Memory B cell (primary cell): Measurements from ENCODE around the gene LUC7L2.

ENCODE experiments used
- ATAC-seq: fragments of 150-1000 bp; cut with Tn5 transposase; 2 replicates; pipeline ENCODE4 v1.10.0; 2021; ENCODE audit warnings: low read depth, mild to moderate bottlenecking, moderate library complexity
- DNase-seq, 2 donors: peaks; one replicate each; pipeline ENCODE4 v3.0.0; 2022; ENCODE audit warnings: low spot score in 2 of 2
- H3K27ac Mint-ChIP-seq: one replicate; pipeline ENCODE4 v1.8.0; 2022; ENCODE audit warnings: mild to moderate bottlenecking, moderate library complexity, mixed read lengths
- H3K27me3 Mint-ChIP-seq: one replicate; pipeline ENCODE4 v1.8.0; 2022; ENCODE audit warnings: mixed read lengths
- H3K36me3 Mint-ChIP-seq: one replicate; pipeline ENCODE4 v1.8.0; 2022; ENCODE audit warnings: mild to moderate bottlenecking, mixed read lengths
- H3K4me1 Mint-ChIP-seq: one replicate; pipeline ENCODE4 v1.8.0; 2022; ENCODE audit warnings: mixed read lengths
- H3K4me3 Mint-ChIP-seq: one replicate; pipeline ENCODE4 v1.8.0; 2022; ENCODE audit warnings: mild to moderate bottlenecking, moderate library complexity, mixed read lengths
- H3K9me3 Mint-ChIP-seq: one replicate; pipeline ENCODE4 v1.8.0; 2022; ENCODE audit warnings: mixed read lengths

The LUC7L2 gene

DNA sequence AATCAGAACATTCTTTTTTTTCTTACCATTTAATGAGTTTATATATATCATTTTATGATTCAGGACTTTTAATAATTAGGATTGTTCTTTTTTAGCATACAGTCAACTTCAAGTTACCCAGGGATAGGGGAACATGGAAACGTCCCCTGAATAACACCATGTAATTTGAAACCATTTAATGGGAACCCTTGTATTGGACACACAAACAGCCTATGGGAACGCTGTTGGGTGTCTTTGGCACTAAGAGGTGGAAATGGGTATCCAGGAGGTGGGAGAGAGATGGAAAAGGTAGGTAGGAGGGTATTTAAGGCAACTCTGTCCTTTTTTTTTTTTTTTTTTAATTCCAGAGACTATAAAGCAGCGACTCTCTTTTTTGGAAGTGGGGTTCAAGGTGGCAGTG is 2.6 kb downstream of the LUC7L2 start:
- Mint-ChIP-seq H3K36me3 (peaks cover 6% of the 10 kb centered on the region), H3K4me1 (peaks cover 17% of the 10 kb centered on the region), H3K4me3 (no peak overlapping the region), H3K27me3 (no peaks in the 10 kb centered on the region), H3K27ac (peak overlapping the region; percentile 51), H3K9me3 (no peaks in the 10 kb centered on the region)
- ATAC-seq = no peak
- no peak for DNase-seq

DNA sequence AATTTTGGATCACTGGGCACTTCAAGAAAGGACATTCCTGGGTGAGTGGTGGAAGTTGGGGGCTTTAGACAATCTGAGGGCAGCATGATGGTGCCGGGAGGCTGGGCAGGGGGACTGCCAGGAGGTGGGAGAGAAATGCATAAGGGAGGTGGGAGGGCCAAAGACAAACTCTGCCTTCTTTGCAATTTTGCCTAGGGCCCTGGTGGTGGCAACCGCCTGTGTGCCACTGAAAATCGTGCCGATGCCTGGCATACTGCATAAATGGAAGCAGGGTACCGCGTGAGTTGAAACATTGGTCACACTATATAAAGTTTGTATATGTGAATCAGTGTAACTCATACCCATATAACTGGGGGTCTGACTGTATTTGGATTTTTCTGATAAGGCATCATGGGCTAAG is 3.3 kb downstream of the LUC7L2 start:
- Mint-ChIP-seq H3K4me3 (peak overlapping the region; percentile 8), H3K36me3 (peaks cover 6% of the 10 kb centered on the region), H3K9me3 (no peaks in the 10 kb centered on the region), H3K27ac (peak overlapping the region; percentile 51), H3K4me1 (peaks cover 22% of the 10 kb centered on the region), H3K27me3 (no peaks in the 10 kb centered on the region)
- DNase-seq (no peak), ATAC-seq (no peak)

DNA sequence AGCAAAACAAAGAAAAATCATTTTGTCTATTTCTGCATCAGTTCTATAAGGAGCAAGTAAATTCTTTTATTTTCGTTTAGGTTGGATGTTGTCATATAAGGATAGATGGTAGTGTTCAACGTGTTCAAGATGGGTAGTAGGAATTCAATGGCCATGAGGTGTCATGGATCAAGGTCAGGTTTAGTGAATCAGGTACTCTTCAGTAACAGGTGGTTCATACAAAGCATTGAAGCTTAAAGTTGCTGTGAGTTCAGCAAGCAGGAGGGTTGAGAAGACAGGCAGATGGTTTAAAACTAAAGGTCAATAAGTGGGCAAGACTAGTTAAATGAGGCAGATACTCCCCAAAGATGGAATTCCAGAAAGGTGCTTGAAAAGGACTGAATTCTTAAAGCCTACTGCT is 5.6 kb downstream of the LUC7L2 start:
- Mint-ChIP-seq H3K27me3 (no peaks in the 10 kb centered on the region), H3K4me1 (peaks cover 37% of the 10 kb centered on the region), H3K4me3 (no peak overlapping the region), H3K27ac (peak overlapping the region; percentile 46), H3K9me3 (no peaks in the 10 kb centered on the region), H3K36me3 (peaks cover 9% of the 10 kb centered on the region)
- ATAC-seq (no peak), DNase-seq (no peak)

DNA sequence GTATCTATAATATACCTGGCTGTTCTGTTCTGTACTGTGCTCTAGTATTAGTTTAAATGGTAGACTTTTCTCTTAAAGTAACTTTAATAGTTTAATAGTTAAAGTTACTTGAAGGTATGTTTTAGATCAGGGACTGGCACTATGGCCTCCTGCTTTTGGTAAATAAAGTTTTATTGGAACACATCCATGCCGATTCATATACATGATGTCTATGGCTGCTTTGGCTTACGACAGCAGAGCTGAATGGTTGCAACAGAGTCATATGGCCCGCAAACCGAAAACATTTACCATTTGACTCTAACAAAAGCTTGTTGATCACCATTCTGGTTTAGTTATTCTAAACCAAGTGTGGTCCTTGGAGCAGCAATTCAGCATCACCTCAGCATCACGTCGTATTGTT is 6.7 kb downstream of the LUC7L2 start:
- Mint-ChIP-seq H3K27ac (no peak overlapping the region), H3K4me1 (peaks cover 40% of the 10 kb centered on the region), H3K36me3 (peaks cover 11% of the 10 kb centered on the region), H3K9me3 (no peaks in the 10 kb centered on the region), H3K27me3 (no peaks in the 10 kb centered on the region), H3K4me3 (no peak overlapping the region)
- DNase-seq (no peak), ATAC-seq (no peak)

DNA sequence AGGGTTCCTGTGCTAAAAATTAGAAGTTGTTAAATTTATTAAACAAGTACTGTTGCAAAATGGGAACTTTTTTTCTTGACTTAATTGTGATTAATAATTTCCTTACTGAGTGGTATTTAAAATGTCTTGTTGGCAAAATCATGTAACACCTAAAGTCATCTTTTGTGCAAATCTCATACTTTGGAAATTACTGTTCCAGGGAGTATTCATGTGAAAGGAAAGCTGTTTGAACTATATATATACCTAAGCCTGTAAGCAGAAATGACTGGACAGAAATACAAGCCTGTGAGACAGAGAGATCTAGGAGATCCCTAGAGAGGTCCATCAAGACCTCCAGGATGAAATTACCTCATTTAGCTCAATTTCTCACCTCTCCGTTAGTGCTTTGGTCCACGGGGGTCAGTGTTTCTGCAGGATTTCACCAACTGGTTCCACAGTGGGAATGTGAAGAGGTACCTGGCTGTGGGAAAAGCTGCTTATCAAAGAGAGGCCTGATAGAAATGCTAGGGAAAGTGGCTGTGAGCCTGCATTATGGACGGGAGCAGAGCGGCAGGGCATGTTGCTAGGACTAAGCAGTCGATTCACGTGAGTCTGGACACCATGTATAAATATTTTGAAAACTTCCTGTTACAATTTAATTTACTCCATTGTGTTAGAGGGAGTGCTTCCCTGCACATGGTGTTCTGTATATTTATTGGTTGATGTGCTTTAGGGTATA is 7.9 kb downstream of the LUC7L2 start:
- no peak for DNase-seq
- Mint-ChIP-seq H3K4me3 (no peak overlapping the region), H3K27ac (no peak overlapping the region), H3K9me3 (no peaks in the 10 kb centered on the region), H3K4me1 (peaks cover 40% of the 10 kb centered on the region), H3K27me3 (no peaks in the 10 kb centered on the region), H3K36me3 (peaks cover 11% of the 10 kb centered on the region)
- no peak for ATAC-seq

DNA sequence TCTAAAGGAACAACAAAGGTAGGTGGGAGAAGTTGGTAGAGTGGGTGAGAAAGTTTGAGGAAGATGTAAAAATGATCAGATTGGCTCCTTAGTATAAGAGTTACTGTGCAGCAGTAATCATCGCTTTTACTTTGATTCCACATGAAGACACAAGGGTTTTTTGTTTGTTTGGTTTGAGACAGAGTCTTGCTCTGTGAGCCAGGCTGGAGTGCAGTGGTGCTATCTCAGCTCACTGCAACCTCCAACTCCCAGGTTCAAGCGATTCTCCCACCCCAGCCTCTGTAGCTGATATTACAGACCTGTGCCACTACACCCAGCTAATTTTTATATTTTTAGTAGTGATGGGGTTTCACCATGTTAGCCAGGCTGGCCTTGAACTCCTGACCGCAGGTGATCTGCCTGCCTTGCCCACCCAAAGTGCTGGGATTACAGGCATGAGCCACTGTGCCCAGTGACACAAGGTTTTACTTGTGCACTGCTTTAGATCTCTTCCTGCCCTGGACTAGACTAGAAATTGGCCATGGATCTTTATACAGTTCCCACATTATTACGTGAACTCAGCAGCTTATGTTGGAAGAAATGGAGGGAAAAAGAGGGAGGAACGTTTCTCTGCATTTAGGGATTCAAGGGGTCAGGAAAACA is 10.7 kb downstream of the LUC7L2 start:
- H3K27me3 Mint-ChIP-seq = no peaks in the 10 kb centered on the region
- ATAC-seq (no peak), DNase-seq (no peak)
- peaks cover 37% of the 10 kb centered on the region for H3K4me1 Mint-ChIP-seq
- H3K27ac Mint-ChIP-seq = peak overlapping the region; percentile 28
- H3K9me3 Mint-ChIP-seq = no peaks in the 10 kb centered on the region
- H3K4me3 Mint-ChIP-seq = no peak overlapping the region
- H3K36me3 Mint-ChIP-seq = peaks cover 8% of the 10 kb centered on the region

DNA sequence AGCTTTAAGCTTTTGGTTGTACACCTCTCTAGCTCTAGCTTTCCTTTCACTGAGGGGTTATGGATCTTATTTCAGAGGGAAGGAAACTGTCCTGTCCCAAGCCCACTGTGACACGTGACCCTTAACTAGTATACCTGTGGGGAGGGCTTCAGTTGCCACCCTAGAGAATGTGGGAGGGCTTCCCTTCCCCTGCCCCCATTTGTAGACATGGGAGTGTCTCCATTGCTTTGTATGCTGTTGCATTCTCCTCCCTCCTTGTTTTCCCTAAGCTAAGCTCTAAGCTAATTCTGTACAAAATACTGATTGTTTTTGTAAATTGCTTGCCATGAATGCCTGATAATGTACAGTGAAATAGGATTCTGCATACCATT is 11.2 kb downstream of the LUC7L2 start:
- Mint-ChIP-seq H3K4me3 (no peak overlapping the region), H3K9me3 (no peaks in the 10 kb centered on the region), H3K27me3 (no peaks in the 10 kb centered on the region), H3K27ac (peak overlapping the region; percentile 28), H3K36me3 (peaks cover 5% of the 10 kb centered on the region), H3K4me1 (peaks cover 33% of the 10 kb centered on the region)
- ATAC-seq (no peak), DNase-seq (no peak)

DNA sequence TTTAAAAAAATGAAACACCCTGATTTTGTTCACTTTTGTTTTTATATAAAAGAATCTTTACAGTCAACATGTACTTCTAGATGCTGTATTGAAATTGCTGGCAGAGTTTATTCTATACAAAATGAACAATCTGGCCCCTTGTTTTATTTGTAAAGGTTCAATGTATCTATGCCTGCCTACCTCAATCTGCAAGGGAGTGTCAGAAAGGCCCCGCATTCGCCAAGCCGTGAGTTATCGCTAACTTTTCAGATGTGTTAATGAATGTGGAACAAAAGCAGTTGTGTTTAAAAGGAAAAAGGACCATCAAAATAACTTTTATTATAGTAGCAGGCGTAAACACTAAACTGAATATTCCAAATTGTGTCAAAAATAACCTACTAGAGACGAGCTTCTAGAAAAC is 14.6 kb downstream of the LUC7L2 start:
- H3K27ac Mint-ChIP-seq = no peak overlapping the region
- no peaks in the 10 kb centered on the region for H3K9me3 Mint-ChIP-seq
- H3K4me3 Mint-ChIP-seq = no peak overlapping the region
- H3K4me1 Mint-ChIP-seq = peaks cover 23% of the 10 kb centered on the region
- ATAC-seq (no peak), DNase-seq (no peak)
- H3K27me3 Mint-ChIP-seq = no peaks in the 10 kb centered on the region
- H3K36me3 Mint-ChIP-seq = peaks cover 14% of the 10 kb centered on the region

DNA sequence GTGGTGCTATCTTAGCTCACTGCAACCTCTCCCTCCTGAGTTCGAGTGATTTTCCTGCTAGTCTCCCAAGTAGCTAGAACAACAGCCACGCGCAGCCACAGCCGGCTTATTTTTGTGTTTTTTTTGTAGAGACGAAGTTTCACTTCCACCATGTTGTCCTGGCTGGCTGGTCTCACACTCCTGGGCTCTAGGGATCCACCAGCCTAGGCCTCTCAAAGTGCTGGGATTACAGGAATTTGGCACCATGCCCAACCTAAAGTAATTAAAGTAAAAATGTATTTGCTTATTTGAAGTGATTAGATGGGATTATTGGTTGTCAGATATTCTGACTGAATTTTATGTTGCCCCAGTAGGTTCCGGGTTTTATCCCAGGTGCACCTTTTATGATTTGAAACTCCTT is 22.7 kb downstream of the LUC7L2 start:
- peaks cover 7% of the 10 kb centered on the region for H3K36me3 Mint-ChIP-seq
- DNase-seq (no peak), ATAC-seq (no peak)
- no peak overlapping the region for H3K27ac Mint-ChIP-seq
- H3K27me3 Mint-ChIP-seq = no peaks in the 10 kb centered on the region
- no peak overlapping the region for H3K4me3 Mint-ChIP-seq
- H3K4me1 Mint-ChIP-seq = no peaks in the 10 kb centered on the region
- no peaks in the 10 kb centered on the region for H3K9me3 Mint-ChIP-seq

DNA sequence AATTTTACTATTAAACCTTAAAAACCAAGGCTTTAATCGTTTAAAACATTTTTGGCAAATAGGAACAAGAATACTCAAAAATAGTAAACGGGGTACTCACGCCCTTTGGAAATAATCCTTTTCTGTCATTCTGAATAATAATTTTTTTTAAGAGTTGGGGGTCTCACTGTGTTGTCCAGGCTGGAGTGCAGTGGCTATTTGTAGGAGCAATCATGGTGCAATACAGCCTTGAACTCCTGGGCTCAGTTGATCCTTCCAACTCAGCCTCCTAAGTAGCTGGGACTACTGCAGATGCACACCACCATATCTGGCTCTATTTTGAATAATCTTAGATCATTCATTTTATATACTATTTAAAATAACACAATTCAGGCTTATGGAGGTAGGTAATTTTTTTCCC is 24.9 kb downstream of the LUC7L2 start:
- no peak overlapping the region for H3K27ac Mint-ChIP-seq
- H3K4me1 Mint-ChIP-seq = peaks cover 2% of the 10 kb centered on the region
- H3K27me3 Mint-ChIP-seq = no peaks in the 10 kb centered on the region
- DNase-seq (no peak), ATAC-seq (no peak)
- H3K4me3 Mint-ChIP-seq = no peak overlapping the region
- peaks cover 14% of the 10 kb centered on the region for H3K36me3 Mint-ChIP-seq
- no peaks in the 10 kb centered on the region for H3K9me3 Mint-ChIP-seq

DNA sequence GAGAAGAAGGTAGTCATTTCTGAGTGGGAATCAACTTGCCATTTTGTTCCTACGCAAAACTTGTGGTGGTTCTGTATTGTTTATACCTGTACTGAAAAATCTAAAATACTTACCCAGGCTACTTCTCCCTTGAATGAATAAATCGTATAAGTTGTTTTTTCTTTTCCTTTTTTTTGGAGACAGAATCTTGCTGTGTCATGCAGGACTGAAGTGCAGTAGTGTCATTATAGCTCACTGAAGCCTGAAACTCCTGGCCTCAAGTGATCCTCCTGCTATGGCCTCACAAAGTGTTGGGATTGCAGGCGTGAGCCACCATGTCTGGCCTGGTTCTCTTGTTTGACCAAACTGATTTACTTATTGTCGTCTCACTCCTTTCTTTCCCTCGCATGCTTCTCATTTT is 27.9 kb downstream of the LUC7L2 start:
- peaks cover 16% of the 10 kb centered on the region for H3K36me3 Mint-ChIP-seq
- H3K4me1 Mint-ChIP-seq = peaks cover 2% of the 10 kb centered on the region
- no peak overlapping the region for H3K4me3 Mint-ChIP-seq
- DNase-seq (no peak), ATAC-seq (no peak)
- H3K27me3 Mint-ChIP-seq = no peaks in the 10 kb centered on the region
- no peaks in the 10 kb centered on the region for H3K9me3 Mint-ChIP-seq
- no peak overlapping the region for H3K27ac Mint-ChIP-seq

DNA sequence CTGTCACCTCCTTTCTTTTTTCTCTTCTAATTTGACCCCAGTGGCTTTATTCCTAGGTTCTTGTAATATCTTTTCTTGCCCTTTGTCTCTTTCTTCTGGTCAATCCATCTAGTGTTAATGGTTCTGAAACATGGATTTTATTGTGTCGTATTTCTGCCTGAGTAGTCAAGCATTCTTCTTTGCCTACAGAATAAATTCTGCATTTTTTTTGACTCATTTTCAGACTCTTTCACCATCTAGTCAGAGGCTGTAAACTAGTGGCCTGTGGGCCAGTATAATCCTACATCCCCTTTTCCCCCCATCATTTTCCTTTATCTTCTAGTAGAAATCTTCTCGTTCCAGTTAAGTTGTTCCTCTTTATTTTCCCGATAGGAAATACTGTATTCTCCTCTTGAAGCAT is 29.4 kb downstream of the LUC7L2 start:
- Mint-ChIP-seq H3K4me3 (no peak overlapping the region), H3K36me3 (peaks cover 16% of the 10 kb centered on the region), H3K27ac (no peak overlapping the region), H3K9me3 (no peaks in the 10 kb centered on the region), H3K4me1 (peaks cover 3% of the 10 kb centered on the region), H3K27me3 (no peaks in the 10 kb centered on the region)
- no peak for ATAC-seq
- no peak for DNase-seq

DNA sequence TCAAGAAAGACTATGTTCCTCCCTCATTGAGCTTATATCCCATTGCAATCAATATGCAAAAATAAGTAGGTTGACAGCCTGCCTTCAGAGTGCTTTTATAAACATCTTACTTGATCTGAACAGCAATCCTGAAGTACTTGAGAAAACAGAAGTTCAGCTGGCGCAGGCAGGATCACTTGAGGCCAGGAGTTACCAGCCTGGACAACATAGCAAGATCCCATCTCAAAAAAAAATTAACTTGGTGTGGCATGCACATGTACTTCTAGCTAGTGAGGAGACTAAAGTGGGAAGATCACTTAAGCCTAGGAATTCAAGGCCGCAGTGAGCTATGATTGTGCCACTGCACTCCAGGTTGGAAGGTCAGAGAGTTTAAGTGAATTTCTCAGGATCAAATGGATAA is 30.1 kb downstream of the LUC7L2 start:
- H3K9me3 Mint-ChIP-seq = no peaks in the 10 kb centered on the region
- H3K27me3 Mint-ChIP-seq = no peaks in the 10 kb centered on the region
- H3K4me3 Mint-ChIP-seq = no peak overlapping the region
- H3K4me1 Mint-ChIP-seq = peaks cover 7% of the 10 kb centered on the region
- no peak for ATAC-seq
- H3K27ac Mint-ChIP-seq = no peak overlapping the region
- H3K36me3 Mint-ChIP-seq = peaks cover 20% of the 10 kb centered on the region
- DNase-seq = no peak

DNA sequence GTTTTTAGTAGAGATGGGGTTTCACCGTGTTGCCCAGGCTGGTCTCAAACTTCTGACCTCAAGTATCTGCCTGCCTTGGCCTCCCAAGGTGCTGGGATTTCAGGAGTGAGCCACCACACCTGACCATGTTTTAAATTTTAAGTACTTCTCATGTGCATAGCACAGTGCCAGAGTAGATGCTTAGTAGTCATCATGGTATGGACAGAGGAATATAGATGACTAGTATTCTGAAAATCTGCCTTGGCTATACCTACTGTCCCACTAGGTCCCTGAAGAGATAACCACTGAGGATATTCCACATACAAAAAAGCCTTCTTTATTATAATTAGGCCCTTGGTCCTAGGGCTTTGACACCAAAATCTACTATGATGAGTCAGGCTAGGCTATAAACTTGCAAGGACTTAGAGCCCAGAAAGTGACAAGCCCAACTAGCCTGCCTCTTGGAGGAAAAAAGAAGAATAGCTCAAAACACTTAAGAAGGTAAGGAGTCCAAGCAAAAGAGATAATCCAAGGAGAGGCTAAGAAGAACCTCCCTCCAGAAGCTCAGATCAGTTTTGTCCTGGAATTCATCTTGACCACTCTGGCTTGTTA is 34.0 kb downstream of the LUC7L2 start:
- no peaks in the 10 kb centered on the region for H3K9me3 Mint-ChIP-seq
- no peaks in the 10 kb centered on the region for H3K27me3 Mint-ChIP-seq
- no peak overlapping the region for H3K4me3 Mint-ChIP-seq
- ATAC-seq (no peak), DNase-seq (no peak)
- peaks cover 10% of the 10 kb centered on the region for H3K4me1 Mint-ChIP-seq
- H3K27ac Mint-ChIP-seq = peak overlapping the region; percentile 70
- peaks cover 24% of the 10 kb centered on the region for H3K36me3 Mint-ChIP-seq

DNA sequence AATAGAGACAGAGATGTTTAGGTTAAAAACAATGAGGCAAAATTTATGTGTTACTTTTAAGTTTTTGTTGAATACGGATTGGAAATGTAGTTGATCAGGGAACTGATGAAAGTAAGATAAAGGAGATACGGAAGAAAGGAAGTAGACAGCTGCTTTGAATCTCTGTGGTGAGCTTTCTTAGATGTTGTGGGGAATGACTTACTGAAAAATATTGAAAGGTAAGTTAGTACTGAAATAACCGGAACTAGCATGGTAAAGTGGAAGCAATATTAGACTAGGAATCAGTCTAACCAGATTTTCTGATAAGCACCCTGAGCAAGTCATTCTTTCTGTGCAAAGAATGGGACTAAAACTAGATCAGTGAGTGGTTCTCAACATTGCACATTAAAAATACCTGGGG is 34.8 kb downstream of the LUC7L2 start:
- Mint-ChIP-seq H3K4me3 (no peak overlapping the region), H3K4me1 (peaks cover 8% of the 10 kb centered on the region)

More for the DNA sequence above, 34.8 kb downstream of the LUC7L2 start:
- peak overlapping the region; percentile 56 for H3K27ac Mint-ChIP-seq
- no peaks in the 10 kb centered on the region for H3K9me3 Mint-ChIP-seq
- H3K27me3 Mint-ChIP-seq = no peaks in the 10 kb centered on the region
- peaks cover 21% of the 10 kb centered on the region for H3K36me3 Mint-ChIP-seq
- ATAC-seq = no peak
- DNase-seq = no peak
